Aorta (tissue), 5 donors: ENCODE results near the gene CTU2. TPM values are rescaled to one million over a fixed set of nuclear protein-coding genes. Genes with fewer than 3 reads are reported as not detected.
A peak's percentile ranks its signal among the peaks of the same experiment; 100 is the strongest.
"Not testable (repeated sequence)": the region's sequence is repeated elsewhere in the genome, so short reads cannot be mapped to it uniquely, and the experiment has no call there.

Source experiments
- ATAC-seq: fragments of 200-7000 bp; cut with Tn5 transposase; one replicate; pipeline ENCODE4 v1.9.1; 2022; ENCODE audit warnings: moderate library complexity; ENCODE audit not compliant: low FRiP score
- DNase-seq, 2 donors: peaks; one replicate each; pipeline ENCODE4 v3.0.0-alpha.2; 2020
- H3K27ac ChIP-seq, 2 donors: one replicate each; pipeline ENCODE4 v1.5.1; 2013; ENCODE audit warnings: low read length in 2 of 2, mild to moderate bottlenecking in 2 of 2, moderate library complexity in 2 of 2, control low read depth in 1 of 2, inconsistent platforms in 1 of 2, low read depth in 1 of 2
- H3K27me3 ChIP-seq, 2 donors: one replicate each; pipeline ENCODE4 v1.6.1; 2013; ENCODE audit warnings: control low read depth in 1 of 2, low read length in 1 of 2, mild to moderate bottlenecking in 1 of 2, moderate library complexity in 1 of 2; ENCODE audit not compliant: insufficient read depth in 2 of 2, control insufficient read depth in 1 of 2
- H3K36me3 ChIP-seq, 2 donors: one replicate each; pipeline ENCODE4 v1.6.1; 2013; ENCODE audit warnings: control low read depth in 1 of 2, low read length in 1 of 2, mild to moderate bottlenecking in 1 of 2; ENCODE audit not compliant: insufficient read depth in 2 of 2, control insufficient read depth in 1 of 2
- H3K4me1 ChIP-seq, 2 donors: one replicate each; pipeline ENCODE4 v1.6.1; 2013; ENCODE audit warnings: low read length in 2 of 2, control low read depth in 1 of 2, mild to moderate bottlenecking in 1 of 2, moderate library complexity in 1 of 2; ENCODE audit not compliant: insufficient read depth in 2 of 2, control insufficient read depth in 1 of 2
- H3K4me3 ChIP-seq, 2 donors: one replicate each; pipeline ENCODE4 v1.5.1; 2013; ENCODE audit warnings: low read length in 2 of 2, control low read depth in 1 of 2, mild to moderate bottlenecking in 1 of 2
- H3K9me3 ChIP-seq: one replicate; pipeline ENCODE4 v1.6.1; 2013; ENCODE audit warnings: mild to moderate bottlenecking, low read length; ENCODE audit not compliant: control insufficient read depth
- WGBS, 2 donors: extraction: QIAGEN DNeasy Blood & Tissue Kit; methylation state at CpG; one replicate each; pipeline ENCODE4 v1.1.7; 2013; 5-methylcytosine and 5-hydroxymethylcytosine counted together
- intact Hi-C, 2 donors: fragments of 100-400 bp; cut with DNase I; formaldehyde crosslinking; loops; one replicate each; pipeline versions ENCODE4 v1.14.2 to v1.15.0; 2022
- polyA plus RNA-seq, 2 donors: library from polyadenylated mRNA; stranded (reverse); fragments of 200-250 nt; gene quantifications; one replicate each; pipeline ENCODE4 v1.2.3, GENCODE V29; 2013
- total RNA-seq, 2 donors: library from RNA; stranded (reverse); fragmentation: NEBNext Ultra II Directional; extraction: Animal tissue kit (Norgen Biotek cat#: 25700); gene quantifications; one replicate each; pipeline ENCODE4 v1.2.1, GENCODE V29; 2021
- donor health status: healthy with polysubstance abuse.
- donor health status: Bipolar disorder and iron deficiency.
- donor health status: DM: no; HTN: no; CAD: no.
- donor health status: DM: no; HTN: no; CAD: no.
- donor health status: DM: yes; HTN: yes; CAD: no.

The CTU2 gene
- total and polyA plus RNA-seq, 4 donors = 4.0 to 18.4 (median 16.4) TPM

DNA sequence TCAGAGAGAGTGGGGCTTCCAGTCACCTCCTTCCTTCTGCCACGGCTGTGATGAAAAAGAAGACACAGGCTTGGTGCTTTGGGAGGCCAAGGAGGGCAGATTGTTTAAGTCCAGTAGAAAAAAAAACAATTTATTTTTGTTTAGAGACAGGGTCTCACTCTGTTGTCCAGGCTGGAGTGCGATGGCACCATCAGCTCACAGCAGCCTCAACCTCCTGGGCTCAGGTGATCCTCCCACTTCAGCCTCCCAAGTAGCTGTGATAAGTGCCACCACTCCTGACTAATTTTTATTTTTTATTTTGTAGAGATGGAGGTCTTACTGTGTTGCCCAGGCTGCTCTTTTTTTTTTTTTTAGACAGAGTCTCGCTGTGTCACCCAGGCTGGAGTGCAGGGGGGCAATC is 40.7 kb upstream of the CTU2 start:
- DNase-seq (no peak), ATAC-seq (no peak)
- no peaks in the 10 kb centered on the region for H3K36me3 ChIP-seq
- H3K27ac ChIP-seq = no peak overlapping the region
- H3K4me3 ChIP-seq = no peak overlapping the region
- no peaks in the 10 kb centered on the region for H3K27me3 ChIP-seq
- 97 to 98% methylated on average over 3 of the region's 3 CpGs for WGBS, 2 donors
- H3K4me1 ChIP-seq = no peaks in the 10 kb centered on the region
- intact Hi-C loops = no loop called here
- H3K9me3 ChIP-seq = no peaks in the 10 kb centered on the region

DNA sequence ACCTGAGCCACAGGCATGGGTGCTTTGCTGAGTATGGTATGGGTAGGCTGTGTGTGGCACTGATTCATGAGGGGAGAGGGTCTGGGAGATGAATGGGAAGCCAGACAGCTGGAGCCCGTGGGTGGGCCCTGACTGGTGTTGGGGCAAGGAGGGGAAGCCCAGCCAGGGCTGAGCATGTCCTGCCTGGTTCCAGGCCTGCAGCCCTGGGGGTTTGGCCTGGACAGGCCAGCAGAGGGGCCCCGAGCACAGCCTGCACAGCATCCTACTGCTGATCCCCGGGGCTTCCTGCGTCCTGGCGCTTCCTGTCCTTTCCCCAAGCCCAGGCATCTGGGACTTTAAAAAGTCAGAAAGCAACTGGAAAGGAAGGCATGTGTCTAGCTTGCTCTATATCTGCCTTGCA is 38.8 kb upstream of the CTU2 start:
- Histone ChIP-seq H3K4me1 (no peaks in the 10 kb centered on the region), H3K27me3 (no peaks in the 10 kb centered on the region), H3K9me3 (no peaks in the 10 kb centered on the region), H3K27ac (no peak overlapping the region), H3K4me3 (no peak overlapping the region), H3K36me3 (no peaks in the 10 kb centered on the region)
- DNase-seq (no peak), ATAC-seq (no peak)
- WGBS, 2 donors = 66 to 71% methylated on average over 5 of the region's 5 CpGs
- intact Hi-C loops = no loop called here

DNA sequence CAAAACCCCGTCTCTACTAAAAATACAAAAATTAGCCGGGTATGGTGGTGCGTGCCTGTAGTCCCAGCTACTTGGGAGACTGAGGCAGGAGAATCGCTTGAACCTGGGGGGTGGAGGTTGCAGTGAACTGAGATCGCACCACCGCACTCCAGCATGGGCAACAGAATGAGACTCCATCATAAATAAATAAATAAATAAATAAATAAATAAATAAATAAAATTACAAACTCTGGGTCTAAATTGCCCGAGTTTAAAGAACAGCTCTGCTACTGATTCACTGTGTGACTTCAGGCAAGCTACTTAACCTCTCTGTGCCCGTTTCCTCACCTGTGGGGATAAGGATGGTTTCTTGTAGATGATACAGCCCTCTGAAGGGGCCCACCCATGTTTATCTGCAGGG is 36.8 kb upstream of the CTU2 start:
- H3K4me3 ChIP-seq, DNase-seq, H3K36me3 ChIP-seq, H3K27me3 ChIP-seq, H3K4me1 ChIP-seq, H3K27ac ChIP-seq, H3K9me3 ChIP-seq, ATAC-seq, intact Hi-C loops: not testable (repeated sequence)
- WGBS, 2 donors = 93 to 94% methylated on average over 8 of the region's 8 CpGs

DNA sequence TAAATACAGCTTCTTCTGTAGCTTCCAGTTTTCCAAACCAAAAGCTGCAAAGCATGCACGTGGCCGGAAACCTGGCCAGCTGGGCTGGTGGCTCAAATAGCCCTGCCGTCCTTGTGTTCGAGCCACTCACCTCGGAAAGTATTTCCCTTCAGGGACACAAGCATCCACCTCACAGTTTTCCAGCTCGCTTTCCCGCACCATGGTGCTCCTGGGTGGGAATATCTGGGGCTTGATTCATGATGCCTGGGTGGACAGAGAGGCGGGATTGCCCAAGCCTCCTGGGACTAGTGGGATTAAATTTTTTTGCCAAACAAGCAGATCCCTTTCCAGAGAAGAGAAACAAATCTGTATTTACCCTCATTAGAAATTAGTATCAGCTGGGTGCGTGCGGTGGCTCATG is 36.3 kb upstream of the CTU2 start:
- ATAC-seq = no peak

DNA sequence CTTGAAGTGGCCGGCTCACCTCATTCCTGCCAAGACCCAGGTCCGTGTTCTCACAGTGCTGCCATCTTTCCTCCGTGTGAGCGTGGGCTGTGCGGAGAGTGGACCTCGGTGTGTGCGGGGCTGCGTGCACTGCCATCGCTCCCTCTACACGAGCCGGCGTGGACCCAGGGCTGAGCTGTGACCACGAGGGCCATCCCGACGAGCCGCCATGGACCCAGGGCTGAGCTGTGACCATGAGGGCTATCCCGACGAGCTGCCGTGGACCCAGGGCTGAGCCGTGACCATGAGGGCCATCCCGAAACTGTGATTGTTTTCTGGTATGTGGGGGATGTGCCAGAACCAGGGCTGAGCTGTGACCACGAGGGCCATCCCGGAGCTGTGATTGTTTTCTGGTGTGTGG is 34.5 kb upstream of the CTU2 start:
- no peak overlapping the region for H3K4me3 ChIP-seq
- H3K27ac ChIP-seq = no peak overlapping the region
- H3K4me1 ChIP-seq = no peaks in the 10 kb centered on the region
- DNase-seq = no peak
- no peaks in the 10 kb centered on the region for H3K9me3 ChIP-seq
- no peaks in the 10 kb centered on the region for H3K27me3 ChIP-seq
- 90% methylated on average over 23 of the region's 23 CpGs for WGBS, 2 donors
- intact Hi-C loops = no loop called here
- no peaks in the 10 kb centered on the region for H3K36me3 ChIP-seq
- ATAC-seq = no peak

More for the DNA sequence above, 36.3 kb upstream of the CTU2 start:
- Histone ChIP-seq H3K27me3 (no peaks in the 10 kb centered on the region), H3K27ac (no peak overlapping the region), H3K4me1 (no peaks in the 10 kb centered on the region), H3K4me3 (no peak overlapping the region), H3K36me3 (no peaks in the 10 kb centered on the region), H3K9me3 (no peaks in the 10 kb centered on the region)
- intact Hi-C loops = no loop called here
- DNase-seq = no peak
- WGBS, 2 donors = 73 to 74% methylated on average over 10 of the region's 10 CpGs

DNA sequence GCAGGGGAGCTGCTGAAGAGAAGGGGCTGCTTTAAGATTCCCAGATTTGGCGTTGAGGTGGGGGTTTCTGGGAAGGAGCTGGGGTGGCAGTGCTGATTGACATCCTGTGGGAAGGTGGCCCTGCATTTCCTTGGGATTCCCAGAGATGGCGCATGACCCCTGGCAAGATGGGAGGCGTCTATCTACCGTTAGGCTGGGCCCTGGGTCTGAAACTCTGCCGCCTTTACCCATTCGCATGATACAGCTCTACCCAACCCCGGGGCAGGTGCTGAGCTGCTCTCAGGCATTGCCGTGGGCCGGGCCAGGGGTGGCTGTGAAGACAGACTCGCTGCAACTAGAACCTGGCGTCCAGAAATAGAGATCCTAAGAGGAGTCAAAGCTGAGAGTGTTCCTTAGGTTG is 33.5 kb upstream of the CTU2 start:
- ATAC-seq = no peak
- DNase-seq = no peak
- 57 to 71% methylated on average over 11 of the region's 11 CpGs for WGBS, 2 donors
- Histone ChIP-seq H3K27me3 (no peaks in the 10 kb centered on the region), H3K4me1 (no peaks in the 10 kb centered on the region), H3K9me3 (no peaks in the 10 kb centered on the region), H3K27ac (no peak overlapping the region), H3K36me3 (no peaks in the 10 kb centered on the region), H3K4me3 (no peak overlapping the region)
- intact Hi-C loops = no loop called here

DNA sequence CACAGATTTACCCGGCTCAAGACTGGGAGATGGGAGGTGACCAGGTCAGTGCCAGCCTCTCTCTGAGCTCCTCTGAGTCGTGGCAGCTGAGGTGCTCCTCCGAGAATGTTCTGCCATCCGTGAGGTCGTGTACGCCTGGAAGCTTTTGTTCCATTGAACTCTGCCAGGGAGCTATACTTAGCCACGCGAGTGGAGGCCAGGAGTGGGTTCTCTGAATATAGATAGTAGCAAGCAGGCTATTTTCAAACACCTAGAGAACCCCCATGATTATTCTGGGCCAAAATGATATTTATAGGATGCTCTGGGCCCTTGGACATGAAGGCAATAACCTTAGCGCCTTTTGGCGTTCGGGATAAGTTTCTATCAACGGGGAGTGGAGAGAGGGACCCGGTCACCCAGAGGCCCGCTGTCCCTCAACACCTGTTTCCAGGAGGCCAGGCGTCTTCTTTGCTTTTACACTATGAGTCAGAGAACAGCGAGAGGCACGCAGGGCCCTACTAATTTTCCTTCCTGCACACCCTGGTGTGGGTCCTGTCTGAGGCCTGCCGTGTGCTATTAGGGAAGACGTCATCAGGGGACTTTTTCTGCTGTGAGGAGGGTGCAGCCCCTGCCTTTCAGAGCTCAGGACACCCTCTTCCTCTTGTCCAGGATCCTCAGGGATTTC is 32.5 kb upstream of the CTU2 start:
- Histone ChIP-seq H3K4me3 (no peak overlapping the region), H3K9me3 (no peaks in the 10 kb centered on the region), H3K4me1 (no peaks in the 10 kb centered on the region), H3K36me3 (no peaks in the 10 kb centered on the region), H3K27ac (no peak overlapping the region), H3K27me3 (no peaks in the 10 kb centered on the region)
- 88 to 89% methylated on average over 19 of the region's 19 CpGs for WGBS, 2 donors
- intact Hi-C loops = no loop called here
- DNase-seq = no peak
- ATAC-seq = no peak

DNA sequence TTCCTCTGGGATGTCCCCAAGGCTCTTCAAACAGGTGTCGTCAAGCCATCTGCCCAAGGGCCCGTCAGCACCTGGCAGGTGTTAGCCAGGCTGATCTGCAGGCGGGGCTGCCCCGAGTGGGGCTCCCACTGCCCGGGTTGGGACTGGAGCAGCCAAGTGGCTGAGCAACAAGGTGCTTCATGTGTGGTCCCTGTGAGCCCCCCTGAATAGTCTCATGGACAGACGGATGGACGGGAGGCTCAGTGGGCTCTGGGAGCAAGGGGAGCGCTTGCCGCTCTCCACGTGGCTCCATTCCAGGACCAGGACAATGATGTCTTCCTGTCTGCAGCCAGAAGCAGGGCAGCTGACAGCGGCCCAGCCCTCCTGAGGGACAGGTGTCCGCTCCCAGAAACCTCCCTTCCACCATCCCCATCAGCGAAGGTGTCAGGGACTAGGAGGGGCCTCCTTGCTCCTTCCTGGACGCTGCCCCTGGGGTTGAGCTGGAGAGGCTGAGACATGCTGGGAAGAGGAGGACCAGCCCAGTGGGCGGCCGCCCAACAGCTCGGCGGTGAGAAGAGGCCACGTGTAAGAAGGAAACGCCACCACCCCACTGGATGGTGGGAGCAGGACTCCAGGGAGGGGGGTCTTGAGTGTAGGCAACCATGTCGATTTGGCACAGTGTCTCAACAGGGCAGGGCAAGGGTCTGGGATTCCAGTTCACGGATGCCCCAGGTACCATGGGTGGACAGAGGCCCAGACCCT is 29.6 kb upstream of the CTU2 start:
- WGBS, 2 donors = 89 to 90% methylated on average over 22 of the region's 22 CpGs
- no peaks in the 10 kb centered on the region for H3K27me3 ChIP-seq
- H3K9me3 ChIP-seq = no peaks in the 10 kb centered on the region
- H3K27ac ChIP-seq = no peak overlapping the region
- no peak overlapping the region for H3K4me3 ChIP-seq
- no peaks in the 10 kb centered on the region for H3K36me3 ChIP-seq
- intact Hi-C loops = no loop called here
- H3K4me1 ChIP-seq = no peaks in the 10 kb centered on the region
- DNase-seq (peak in 1 of 2 donors; percentile 73), ATAC-seq (no peak)

DNA sequence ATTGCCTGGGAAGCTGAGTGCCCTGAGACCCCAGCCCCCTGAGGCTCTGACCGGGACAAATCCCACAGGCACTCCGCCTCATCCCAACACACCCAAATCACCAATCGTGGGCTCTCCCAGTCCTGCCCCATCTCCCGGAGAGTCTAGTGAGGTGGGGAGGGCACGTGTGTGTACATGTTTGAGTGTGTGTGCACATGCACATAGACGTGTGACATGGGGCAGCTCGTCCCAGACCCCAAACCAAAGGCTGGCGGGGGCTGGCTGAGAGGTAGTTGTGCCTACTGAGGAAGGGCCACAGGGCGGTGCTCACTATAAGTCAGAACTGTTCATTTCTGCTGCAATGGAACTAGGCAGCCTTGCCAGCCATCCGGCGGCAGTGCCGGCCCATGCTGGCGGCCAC is 28.6 kb upstream of the CTU2 start:
- Histone ChIP-seq H3K4me1 (no peaks in the 10 kb centered on the region), H3K9me3 (no peaks in the 10 kb centered on the region), H3K27me3 (no peaks in the 10 kb centered on the region), H3K4me3 (no peak overlapping the region), H3K27ac (no peak overlapping the region), H3K36me3 (no peaks in the 10 kb centered on the region)
- intact Hi-C loops = no loop called here
- DNase-seq (no peak), ATAC-seq (no peak)
- 65 to 71% methylated on average over 13 of the region's 13 CpGs for WGBS, 2 donors
